ENCODE measurements around the gene C1orf216. TPM values are rescaled to one million over a fixed set of nuclear protein-coding genes. Genes with fewer than 3 reads are reported as not detected.
"Not testable (repeated sequence)": the region's sequence is repeated elsewhere in the genome, so short reads cannot be mapped to it uniquely, and the experiment has no call there.

C1orf216 gene
- total RNA-seq, 1 donor from 2014 or later = 10.4 TPM

- ATAC-seq (ENCODE audit: poor library complexity) (no peak), DNase-seq (no peak)
- intact Hi-C loops (cut with DNase I) = no loop called here
Observed at GRCh38 chr1:35708441-35708921, 10.2 kb downstream of the C1orf216 start.

GRCh38 chr1:35707601-35708440 lies 10.9 kb downstream of the C1orf216 start:
- intact Hi-C loops (cut with DNase I) = no loop called here
- ATAC-seq (ENCODE audit: poor library complexity) (peak; percentile 71), DNase-seq (peak; percentile 41)

DNA sequence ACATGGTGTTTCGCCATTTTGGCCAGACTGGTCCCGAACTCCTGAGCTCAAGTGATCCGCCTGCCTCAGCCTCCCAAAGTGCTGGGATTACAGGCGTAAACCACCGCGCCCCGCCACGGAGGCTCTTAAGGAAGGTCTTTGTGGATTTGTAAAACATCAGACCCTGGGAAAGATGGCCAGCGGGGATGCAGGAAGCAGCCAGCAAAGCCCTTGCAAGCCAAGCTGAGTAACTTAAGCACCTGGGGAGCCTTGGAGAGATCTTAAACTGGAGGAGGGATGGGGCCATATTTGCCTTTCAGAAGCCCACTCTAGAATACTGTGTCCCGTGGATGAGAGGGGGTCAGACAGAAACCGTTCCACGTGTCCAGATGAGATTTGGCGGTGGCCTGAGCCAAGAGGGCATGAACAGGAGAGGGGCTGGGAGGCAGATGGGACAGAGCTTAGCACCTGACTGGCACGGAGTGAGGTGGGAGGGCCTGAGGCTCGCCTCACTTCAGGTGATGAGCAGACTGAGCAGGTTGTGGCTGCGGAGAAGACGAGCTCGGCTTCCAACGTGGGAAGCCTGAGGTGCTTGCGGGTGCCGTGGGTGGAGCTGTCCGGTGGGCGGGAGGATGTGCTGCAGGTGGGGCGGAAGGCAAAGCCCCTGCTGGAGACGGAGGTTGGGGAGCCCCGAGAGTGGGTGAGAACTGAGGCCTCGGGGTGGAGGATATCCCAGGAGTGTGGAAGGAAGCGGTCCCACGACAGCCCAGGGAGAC lies 11.7 kb downstream of the C1orf216 start:
- no peak for DNase-seq
- intact Hi-C loops (cut with DNase I) = no loop called here
- ATAC-seq (ENCODE audit: poor library complexity) = no peak

DNA sequence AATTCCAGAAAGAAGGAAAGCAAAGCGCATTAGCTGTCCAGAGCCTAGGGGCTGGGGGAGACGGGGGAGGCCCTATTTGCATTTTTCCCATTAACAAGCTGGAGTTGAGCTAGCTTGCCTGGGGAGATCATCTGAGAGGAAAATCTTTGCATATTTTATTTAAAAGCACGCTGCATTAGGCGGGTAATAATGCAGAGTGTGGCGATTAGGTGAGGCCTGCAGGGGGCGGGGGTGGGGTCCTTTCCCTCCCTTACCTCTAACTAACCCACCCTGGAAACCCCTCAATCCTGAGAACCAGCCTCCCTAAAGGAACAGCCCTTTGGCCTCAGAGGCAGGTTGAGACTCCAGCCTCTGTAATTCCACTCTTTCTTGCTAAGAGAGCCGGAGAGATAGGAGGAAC lies 16.2 kb downstream of the C1orf216 start:
- ATAC-seq (ENCODE audit: poor library complexity) = no peak
- intact Hi-C loops (cut with DNase I) = no loop called here
- no peak for DNase-seq

DNA sequence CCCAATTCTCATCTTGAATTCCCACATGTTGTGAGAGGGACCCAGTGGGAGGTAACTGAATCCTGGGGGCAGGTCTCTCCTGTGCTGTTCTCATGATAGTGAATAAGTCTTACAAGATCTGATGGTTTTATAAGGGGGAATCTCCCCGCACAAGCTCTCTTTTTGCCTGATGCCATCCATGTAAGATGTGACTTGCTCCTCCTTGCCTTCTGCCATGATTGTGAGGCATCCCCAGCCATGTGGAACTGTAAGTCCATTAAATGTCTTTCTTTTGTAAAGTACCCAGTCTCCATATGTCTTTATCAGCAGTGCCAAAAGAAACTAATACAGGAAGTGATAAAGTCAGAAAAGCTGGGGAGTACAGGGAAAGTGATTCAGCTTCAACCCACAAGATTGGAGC lies 19.5 kb downstream of the C1orf216 start:
- DNase-seq; ATAC-seq (ENCODE audit: poor library complexity); intact Hi-C loops (cut with DNase I): not testable (repeated sequence)

DNA sequence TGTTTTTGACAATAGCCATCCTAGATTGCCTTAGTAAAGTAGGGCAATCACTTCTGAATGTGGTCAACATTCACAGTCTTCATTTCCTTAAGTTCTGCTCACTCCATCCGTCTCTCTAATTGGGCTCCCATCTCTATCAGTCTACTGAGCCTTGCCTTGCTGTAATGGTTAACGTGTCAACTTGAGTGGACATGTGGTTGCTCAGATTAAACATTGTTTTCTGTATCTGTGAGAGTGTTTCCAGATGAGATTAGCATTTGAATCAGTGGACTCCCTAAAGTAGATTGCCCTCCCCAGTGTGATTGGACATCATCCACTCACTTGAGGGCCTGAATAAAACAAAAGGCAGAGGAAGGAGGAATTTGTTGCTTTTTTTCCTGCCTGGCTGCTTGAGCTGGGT lies 26.4 kb downstream of the C1orf216 start:
- intact Hi-C loops (cut with DNase I) = no loop called here
- DNase-seq (no peak), ATAC-seq (ENCODE audit: poor library complexity) (no peak)

DNA sequence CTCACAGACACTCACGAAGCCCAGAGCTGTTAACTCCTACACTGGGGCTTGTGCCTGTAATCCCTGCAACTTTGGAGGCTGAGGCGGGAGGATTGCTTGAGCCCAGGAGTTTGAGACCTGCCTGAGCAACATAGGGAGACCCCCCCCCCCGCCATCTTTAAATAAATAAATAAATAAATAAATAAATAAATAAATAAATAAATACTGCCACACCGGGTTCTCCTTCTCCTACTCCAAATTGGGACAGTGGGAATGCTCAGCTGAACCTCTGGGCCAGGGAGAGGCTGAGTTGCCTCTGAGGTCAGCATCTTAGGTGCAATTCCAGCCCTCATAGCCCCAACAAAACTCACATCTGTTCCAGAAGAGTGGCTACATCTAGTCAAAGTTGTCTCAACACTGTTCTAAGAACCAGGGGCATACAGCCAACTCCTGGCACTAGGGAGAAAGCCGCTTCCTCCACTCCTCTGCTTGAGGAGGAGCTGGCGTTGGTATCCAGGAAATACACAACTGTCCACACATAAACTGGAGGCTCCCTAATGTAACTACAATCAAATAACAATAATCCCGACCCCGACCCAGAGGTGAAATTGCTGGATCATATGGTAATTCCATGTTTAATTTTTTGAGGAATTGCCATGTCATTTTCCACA lies 27.0 kb downstream of the C1orf216 start:
- no peak for DNase-seq
- intact Hi-C loops (cut with DNase I) = no loop called here

DNA sequence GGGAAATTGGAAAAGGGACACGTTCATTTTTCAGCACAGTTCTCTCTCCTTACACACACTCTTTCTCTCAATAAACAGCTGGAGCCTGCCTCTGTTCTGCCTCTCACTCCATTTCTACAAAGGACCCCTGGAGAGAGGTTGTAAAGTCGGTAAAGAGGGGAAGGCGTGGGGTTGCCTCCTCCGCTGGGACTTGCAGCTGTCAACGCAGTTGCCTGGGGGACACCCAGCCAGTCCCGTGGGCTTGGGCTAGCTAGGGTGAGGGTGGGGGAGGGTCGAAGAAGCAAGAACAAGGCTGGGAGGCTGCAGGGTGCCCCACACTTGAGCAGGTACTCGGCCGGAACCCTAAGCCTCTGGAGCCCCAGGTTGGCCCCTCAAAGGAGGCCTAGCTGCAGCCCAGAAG lies 27.6 kb downstream of the C1orf216 start:
- intact Hi-C loops (cut with DNase I) = no loop called here
- DNase-seq (no peak), ATAC-seq (ENCODE audit: poor library complexity) (no peak)

More for the DNA sequence above, 27.0 kb downstream of the C1orf216 start:
- no peak for ATAC-seq (ENCODE audit: poor library complexity)

- ATAC-seq (ENCODE audit: poor library complexity); DNase-seq; intact Hi-C loops (cut with DNase I): not testable (repeated sequence)
Observed at GRCh38 chr1:35690103-35690502, 28.6 kb downstream of the C1orf216 start.

DNA sequence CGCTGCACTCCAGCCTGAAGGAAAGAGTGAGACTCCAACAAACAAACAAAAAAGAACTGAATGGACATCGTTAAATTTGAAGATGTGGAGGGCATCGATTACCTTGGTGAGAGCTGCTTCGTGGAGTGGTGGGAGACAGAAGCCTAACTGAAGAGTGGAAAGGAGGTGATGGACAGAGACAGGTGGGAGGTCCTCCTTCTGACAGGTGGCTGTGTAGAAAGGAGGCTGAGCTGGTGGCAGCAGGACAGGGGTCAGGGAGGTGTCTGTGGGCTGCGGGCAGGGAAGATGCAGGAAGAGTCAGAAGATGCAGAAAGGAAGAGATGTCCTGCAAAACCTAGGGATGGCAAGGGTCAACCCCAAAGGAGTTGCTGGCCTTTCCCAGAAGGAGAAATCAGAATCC lies 30.5 kb downstream of the C1orf216 start:
- DNase-seq (no peak), ATAC-seq (ENCODE audit: poor library complexity) (no peak)
- intact Hi-C loops (cut with DNase I) = no loop called here

- DNase-seq (no peak), ATAC-seq (ENCODE audit: poor library complexity) (no peak)
- intact Hi-C loops (cut with DNase I) = no loop called here
Observed at GRCh38 chr1:35683012-35683411, 35.7 kb downstream of the C1orf216 start.

GRCh38 chr1:35680271-35680670 lies 38.4 kb downstream of the C1orf216 start:
- no peak for DNase-seq
- intact Hi-C loops (cut with DNase I) = no loop called here
- no peak for ATAC-seq (ENCODE audit: poor library complexity)

DNA sequence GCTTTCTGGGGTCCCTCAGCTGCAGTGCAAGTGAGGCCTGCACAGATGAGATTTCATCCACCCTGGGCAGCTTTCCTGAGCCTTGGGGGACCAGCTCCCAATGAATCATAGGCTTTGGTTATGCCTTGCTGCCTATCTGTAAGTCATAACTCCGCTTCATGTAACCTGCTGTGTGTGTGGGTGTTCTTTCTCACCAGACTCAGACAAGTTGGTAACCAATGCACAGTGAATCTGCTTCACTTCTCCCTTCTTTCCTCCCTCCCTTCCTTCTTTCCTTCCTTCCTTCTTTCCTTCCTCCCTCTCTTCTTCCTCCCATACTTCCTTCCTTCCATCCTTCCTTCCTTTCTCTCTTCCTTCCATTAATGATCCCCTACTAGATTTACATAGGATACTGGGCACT lies 42.9 kb downstream of the C1orf216 start:
- intact Hi-C loops (cut with DNase I) = no loop called here
- no peak for DNase-seq
- no peak for ATAC-seq (ENCODE audit: poor library complexity)

- intact Hi-C loops (cut with DNase I) = no loop called here
- ATAC-seq (ENCODE audit: poor library complexity) = no peak
- DNase-seq = no peak
Observed at GRCh38 chr1:35674111-35674510, 44.6 kb downstream of the C1orf216 start.

- intact Hi-C loops (cut with DNase I) = no loop called here
- ATAC-seq (ENCODE audit: poor library complexity) = no peak
- no peak for DNase-seq
Observed at GRCh38 chr1:35672116-35672515, 46.6 kb downstream of the C1orf216 start.

GRCh38 chr1:35668506-35668905 lies 50.2 kb downstream of the C1orf216 start:
- no peak for ATAC-seq (ENCODE audit: poor library complexity)
- intact Hi-C loops (cut with DNase I) = no loop called here
- no peak for DNase-seq

GRCh38 chr1:35666916-35667315 lies 51.8 kb downstream of the C1orf216 start:
- ATAC-seq (ENCODE audit: poor library complexity) (no peak), DNase-seq (no peak)
- intact Hi-C loops (cut with DNase I) = no loop called here

GRCh38 chr1:35666216-35666615 lies 52.5 kb downstream of the C1orf216 start:
- intact Hi-C loops (cut with DNase I) = no loop called here
- ATAC-seq (ENCODE audit: poor library complexity) = no peak

More at GRCh38 chr1:35666216-35666615, 52.5 kb downstream of the C1orf216 start:
- DNase-seq = no peak
